ENCODE data around the gene OR9Q2.

DNA sequence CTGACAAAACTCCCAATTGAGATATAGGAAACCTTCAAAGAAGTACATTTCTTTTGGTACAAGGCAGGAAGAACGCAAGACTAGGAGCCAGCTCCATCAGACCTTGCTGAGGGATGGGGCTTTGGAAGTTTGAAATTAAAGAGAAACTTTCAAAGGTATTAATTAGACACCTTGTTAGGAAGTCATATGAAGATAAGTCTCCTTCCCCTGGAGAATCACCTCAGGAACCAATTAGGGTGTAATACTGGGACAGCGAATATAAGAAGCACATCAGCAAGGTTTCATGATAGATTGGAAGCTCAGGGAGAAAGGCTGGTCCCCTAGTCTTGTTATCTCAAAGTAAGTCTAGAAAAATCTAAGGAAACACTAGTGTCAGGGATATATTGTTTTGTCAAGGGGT lies at the start of gene OR9Q2:
- TF ChIP-seq CTCF (IDR thresholded peaks at IDR 0.05) (no peak), POLR2A (IDR thresholded peaks at IDR 0.05) (no peak), POLR2AphosphoS5 (IDR thresholded peaks at IDR 0.05; ENCODE audit: insufficient read depth in 1 of 2, low read depth in 1 of 2) (no peak)

Data from vagina (tissue), 2 donors.